HepG2 (cell line): ENCODE data around the gene OSBPL2. TPM values are rescaled to one million over a fixed set of nuclear protein-coding genes. Genes with fewer than 3 reads are reported as not detected.

Experiments used
- AGO2 ChIP-seq: fragments of 200-400 bp; formaldehyde crosslinking; optimal IDR thresholded peaks from 2 replicates; pipeline ENCODE3; 2017; ENCODE audit warnings: mild to moderate bottlenecking, low read depth, low read length, moderate library complexity
- ARNT2 ChIP-seq: sonication (generic); formaldehyde crosslinking; IDR thresholded peaks from 2 replicates; pipeline ENCODE4 v1.8.0; 2022; ENCODE audit warnings: mild to moderate bottlenecking, low read depth, missing genetic modification reagents, moderate library complexity
- BRCA1 ChIP-seq: sonication (generic); formaldehyde crosslinking; IDR thresholded peaks from 2 replicates; pipeline ENCODE4 v1.4.0; 2020; ENCODE audit warnings: missing genetic modification reagents
- CREM ChIP-seq, 2 experiments: sonication (generic) in 1 of 2; formaldehyde crosslinking in 1 of 2; IDR thresholded peaks; 2 replicates each; pipeline versions ENCODE4 v1.4.0 to v1.6.1; 2016 to 2020; ENCODE audit warnings: antibody characterized with exemption in 1 of 2, mild to moderate bottlenecking in 1 of 2, missing genetic modification reagents in 1 of 2
- ESRRA ChIP-seq: sonication (generic); formaldehyde crosslinking; IDR thresholded peaks from 2 replicates; pipeline ENCODE4 v1.5.1; 2020; ENCODE audit warnings: mild to moderate bottlenecking, low read depth, missing genetic modification reagents
- FLYWCH1 ChIP-seq: sonication (generic); formaldehyde crosslinking; IDR thresholded peaks from 2 replicates; pipeline ENCODE4 v1.8.1; 2023; ENCODE audit warnings: mild to moderate bottlenecking, missing genetic modification reagents
- GATAD1 ChIP-seq: IDR thresholded peaks from 2 replicates; pipeline ENCODE4 v1.6.1; 2016; ENCODE audit warnings: missing genetic modification reagents, missing compliant biosample characterization
- HNF4A ChIP-seq: sonication (generic); formaldehyde crosslinking; IDR thresholded peaks from 2 replicates; pipeline ENCODE4 v1.4.0; 2020; ENCODE audit warnings: missing genetic modification reagents
- KDM5A ChIP-seq: fragments of 200-600 bp; sonication (generic); IDR thresholded peaks from 2 replicates; pipeline ENCODE4 v1.7.0; 2018; ENCODE audit warnings: antibody characterized with exemption, mild to moderate bottlenecking, low read length, borderline replicate concordance
- MED1 ChIP-seq: sonication (generic); formaldehyde crosslinking; IDR thresholded peaks from 2 replicates; pipeline ENCODE4 v1.4.0; 2020; ENCODE audit warnings: missing genetic modification reagents
- PITX1 ChIP-seq: sonication (generic); formaldehyde crosslinking; IDR thresholded peaks from 2 replicates; pipeline ENCODE4 v1.5.1; 2020; ENCODE audit warnings: mild to moderate bottlenecking, missing genetic modification reagents
- RXRB ChIP-seq: IDR thresholded peaks from 2 replicates; pipeline ENCODE4 v1.6.1; 2016; ENCODE audit warnings: borderline replicate concordance, missing genetic modification reagents, missing compliant biosample characterization
- SALL2 ChIP-seq: sonication (generic); formaldehyde crosslinking; IDR thresholded peaks from 2 replicates; pipeline ENCODE4 v1.8.1; 2023; ENCODE audit warnings: mild to moderate bottlenecking, missing genetic modification reagents, inconsistent platforms
- SOX13 ChIP-seq, 3 experiments: fragments of 450-650 bp in 1 of 3; sonication (generic) in 1 of 3; formaldehyde crosslinking in 1 of 3; IDR thresholded peaks in 2 of 3; conservative IDR thresholded peaks in 1 of 3; 2 replicates each; pipeline versions ENCODE4 v1.5.0 to v1.6.1; 2016 to 2020; ENCODE audit warnings: antibody characterized with exemption in 1 of 3, mild to moderate bottlenecking in 1 of 3, missing compliant biosample characterization in 1 of 3, missing genetic modification reagents in 1 of 3, moderate library complexity in 1 of 3
- SRSF9 ChIP-seq: fragments of 200-400 bp; formaldehyde crosslinking; IDR thresholded peaks from 2 replicates; pipeline ENCODE4 v1.6.1; 2018; ENCODE audit warnings: borderline replicate concordance, mild to moderate bottlenecking, low read depth, low read length; ENCODE audit not compliant: insufficient read depth, poor library complexity, severe bottlenecking
- SRY ChIP-seq: sonication (generic); formaldehyde crosslinking; IDR thresholded peaks from 2 replicates; pipeline ENCODE4 v1.8.0; 2022; ENCODE audit warnings: mild to moderate bottlenecking, missing genetic modification reagents
- STAT5B ChIP-seq: sonication (generic); formaldehyde crosslinking; IDR thresholded peaks from 2 replicates; pipeline ENCODE4 v1.4.0; 2020; ENCODE audit warnings: missing genetic modification reagents
- ZNF225 ChIP-seq: sonication (generic); formaldehyde crosslinking; IDR thresholded peaks from 2 replicates; pipeline ENCODE4 v1.4.0; 2020; ENCODE audit warnings: mild to moderate bottlenecking, missing genetic modification reagents
- ZNF501 ChIP-seq: sonication (generic); formaldehyde crosslinking; IDR thresholded peaks from 2 replicates; pipeline ENCODE4 v1.5.1; 2020; ENCODE audit warnings: mild to moderate bottlenecking, moderate library complexity, missing genetic modification reagents
- ZNF616 ChIP-seq: sonication (generic); formaldehyde crosslinking; IDR thresholded peaks from 2 replicates; pipeline ENCODE4 v1.5.0; 2020; ENCODE audit warnings: low read depth, mild to moderate bottlenecking, missing genetic modification reagents
- ZNF720 ChIP-seq: sonication (generic); formaldehyde crosslinking; IDR thresholded peaks from 2 replicates; pipeline ENCODE4 v1.4.0; 2020; ENCODE audit warnings: missing genetic modification reagents
- ZNF749 ChIP-seq: sonication (generic); formaldehyde crosslinking; IDR thresholded peaks from 2 replicates; pipeline ENCODE4 v1.8.0; 2022; ENCODE audit warnings: mild to moderate bottlenecking, missing genetic modification reagents, moderate library complexity, borderline replicate concordance
- ZSCAN29 ChIP-seq: sonication (generic); formaldehyde crosslinking; conservative IDR thresholded peaks from 2 replicates; pipeline ENCODE4 v1.4.0; 2020; ENCODE audit warnings: mild to moderate bottlenecking, missing genetic modification reagents
- polyA plus RNA-seq, 8 experiments: library from polyadenylated mRNA; depleted of rRNA in 3 of 8; stranded (reverse) in 7 of 8; unstranded in 1 of 8; fragments of >200 nt; fragmentation: Illumina TruSeq in 4 of 8; extraction: Trizol in 4 of 8; gene quantifications; 2 replicates each; pipeline versions ENCODE4 v1.2.1 to v1.2.3, GENCODE V29; 2011 to 2016; ENCODE audit warnings: low read depth in 4 of 8, missing spikeins in 1 of 8, mixed read lengths in 1 of 8; ENCODE audit not compliant: insufficient read depth in 1 of 8
- total RNA-seq, 5 experiments: library from RNA; depleted of rRNA; stranded (reverse); fragments of >200 nt; fragmentation: Illumina TruSeq; extraction: Trizol; gene quantifications; 2 replicates each; pipeline ENCODE4 v1.2.3, GENCODE V29; 2016; ENCODE audit warnings: low read depth in 1 of 5
- TF ChIP-seq, protein P1 (sequence below): sonication (generic); formaldehyde crosslinking; conservative IDR thresholded peaks from 2 replicates; pipeline ENCODE4 v1.8.0; 2022; ENCODE audit warnings: low read depth, missing genetic modification reagents
- TF ChIP-seq, protein P2 (sequence below): sonication (generic); formaldehyde crosslinking; IDR thresholded peaks from 2 replicates; pipeline ENCODE4 v1.4.0; 2020; ENCODE audit warnings: missing genetic modification reagents, mild to moderate bottlenecking, borderline replicate concordance

The OSBPL2 gene
- total and polyA plus RNA-seq, 2 of the 13 experiments (the other 11 are each of a cell fraction or from before 2014, with no cell fraction given), result 18.5 to 37.4 TPM

DNA sequence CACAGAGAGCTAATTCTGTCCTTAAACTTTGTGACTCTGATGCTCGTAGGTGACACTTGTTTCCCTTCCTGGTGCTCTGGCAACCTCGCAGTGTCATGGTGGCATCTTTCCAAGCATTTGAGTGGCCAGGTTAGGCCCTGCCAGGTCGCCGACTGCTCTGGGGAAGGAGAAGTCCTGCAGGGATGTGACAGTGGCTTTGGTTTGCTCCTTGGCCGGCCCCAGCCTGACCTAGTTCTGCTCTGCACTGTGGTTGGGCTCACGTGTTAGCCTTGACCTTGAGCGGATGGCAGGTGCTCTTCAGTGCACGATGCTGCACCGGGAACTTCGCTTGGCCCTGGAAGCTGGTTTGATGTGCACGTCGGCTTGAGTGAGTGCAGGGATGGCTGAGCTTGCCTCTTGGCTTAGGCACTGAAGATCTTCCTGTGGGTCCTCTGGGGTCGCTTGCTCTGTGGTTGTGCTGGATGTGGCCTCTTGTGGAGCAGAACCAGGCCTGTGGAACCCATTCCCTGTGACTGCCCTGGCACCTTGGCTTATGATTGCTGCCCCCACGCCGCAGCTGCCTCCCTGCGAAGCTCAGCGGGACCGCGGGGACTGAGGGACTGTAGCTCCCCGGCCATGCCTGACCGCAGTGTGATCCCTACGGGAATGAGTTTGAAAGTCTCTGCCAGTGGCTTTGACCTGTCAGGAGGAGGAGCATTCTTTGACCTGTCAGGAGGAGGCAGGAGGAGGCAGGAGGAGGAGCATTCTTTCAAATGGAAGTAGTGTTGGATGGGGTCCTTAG is 8.7 kb downstream of the OSBPL2 start (continued):
- TF ChIP-seq BRCA1 (CRISPR knock-in tag), result no peak
- TF ChIP-seq MED1 (CRISPR knock-in tag), result no peak
- peak; percentile 18; the same call in 1 of the 2 replicates for TF ChIP-seq PITX1 (CRISPR knock-in tag)
- TF ChIP-seq ZNF749 (CRISPR knock-in tag), result no peak
- 0 out of 2 replicates have a peak, but pooled peaks have one; percentile 35 for TF ChIP-seq ZNF616 (CRISPR knock-in tag)
- 0 out of 2 replicates have a peak, but pooled peaks have one; percentile 11 for TF ChIP-seq ZNF720 (CRISPR knock-in tag)
- peak; percentile 21; the same call in 1 of the 2 replicates for TF ChIP-seq ZNF501 (CRISPR knock-in tag)
- no peak for TF ChIP-seq STAT5B (CRISPR knock-in tag)
- no peak for TF ChIP-seq ZSCAN29 (CRISPR knock-in tag)
- TF ChIP-seq AGO2, result peak; percentile 56
- TF ChIP-seq SOX13 (IDR thresholded peaks at IDR 0.05), result no peak
- peak in 1 of 2 experiments; percentile 42; a peak in 1 of 4 replicates for TF ChIP-seq SOX13 (CRISPR knock-in tag; conservative IDR thresholded peaks at IDR 0.05 in 1 of 2, IDR thresholded peaks at IDR 0.05 in 1 of 2)
- TF ChIP-seq SALL2 (CRISPR knock-in tag), result no peak
- TF ChIP-seq, protein P1, sequence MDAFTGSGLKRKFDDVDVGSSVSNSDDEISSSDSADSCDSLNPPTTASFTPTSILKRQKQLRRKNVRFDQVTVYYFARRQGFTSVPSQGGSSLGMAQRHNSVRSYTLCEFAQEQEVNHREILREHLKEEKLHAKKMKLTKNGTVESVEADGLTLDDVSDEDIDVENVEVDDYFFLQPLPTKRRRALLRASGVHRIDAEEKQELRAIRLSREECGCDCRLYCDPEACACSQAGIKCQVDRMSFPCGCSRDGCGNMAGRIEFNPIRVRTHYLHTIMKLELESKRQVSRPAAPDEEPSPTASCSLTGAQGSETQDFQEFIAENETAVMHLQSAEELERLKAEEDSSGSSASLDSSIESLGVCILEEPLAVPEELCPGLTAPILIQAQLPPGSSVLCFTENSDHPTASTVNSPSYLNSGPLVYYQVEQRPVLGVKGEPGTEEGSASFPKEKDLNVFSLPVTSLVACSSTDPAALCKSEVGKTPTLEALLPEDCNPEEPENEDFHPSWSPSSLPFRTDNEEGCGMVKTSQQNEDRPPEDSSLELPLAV, result peak; percentile 62; the same call in 1 of the 2 replicates
- TF ChIP-seq HNF4A (CRISPR knock-in tag), result 0 out of 2 replicates have a peak, but pooled peaks have one; percentile 16
- TF ChIP-seq FLYWCH1 (CRISPR knock-in tag), result no peak
- TF ChIP-seq ZNF225, result no peak
- TF ChIP-seq CREM (IDR thresholded peaks at IDR 0.05), result no peak
- TF ChIP-seq CREM (CRISPR knock-in tag; IDR thresholded peaks at IDR 0.05), result no peak
- TF ChIP-seq ESRRA (CRISPR knock-in tag), result peak; percentile 62; the same call in 1 of the 2 replicates
- TF ChIP-seq RXRB (CRISPR knock-in tag), result peak; percentile 61; the same call in 1 of the 2 replicates
- no peak for TF ChIP-seq SRY (CRISPR knock-in tag)
- TF ChIP-seq, protein P2, sequence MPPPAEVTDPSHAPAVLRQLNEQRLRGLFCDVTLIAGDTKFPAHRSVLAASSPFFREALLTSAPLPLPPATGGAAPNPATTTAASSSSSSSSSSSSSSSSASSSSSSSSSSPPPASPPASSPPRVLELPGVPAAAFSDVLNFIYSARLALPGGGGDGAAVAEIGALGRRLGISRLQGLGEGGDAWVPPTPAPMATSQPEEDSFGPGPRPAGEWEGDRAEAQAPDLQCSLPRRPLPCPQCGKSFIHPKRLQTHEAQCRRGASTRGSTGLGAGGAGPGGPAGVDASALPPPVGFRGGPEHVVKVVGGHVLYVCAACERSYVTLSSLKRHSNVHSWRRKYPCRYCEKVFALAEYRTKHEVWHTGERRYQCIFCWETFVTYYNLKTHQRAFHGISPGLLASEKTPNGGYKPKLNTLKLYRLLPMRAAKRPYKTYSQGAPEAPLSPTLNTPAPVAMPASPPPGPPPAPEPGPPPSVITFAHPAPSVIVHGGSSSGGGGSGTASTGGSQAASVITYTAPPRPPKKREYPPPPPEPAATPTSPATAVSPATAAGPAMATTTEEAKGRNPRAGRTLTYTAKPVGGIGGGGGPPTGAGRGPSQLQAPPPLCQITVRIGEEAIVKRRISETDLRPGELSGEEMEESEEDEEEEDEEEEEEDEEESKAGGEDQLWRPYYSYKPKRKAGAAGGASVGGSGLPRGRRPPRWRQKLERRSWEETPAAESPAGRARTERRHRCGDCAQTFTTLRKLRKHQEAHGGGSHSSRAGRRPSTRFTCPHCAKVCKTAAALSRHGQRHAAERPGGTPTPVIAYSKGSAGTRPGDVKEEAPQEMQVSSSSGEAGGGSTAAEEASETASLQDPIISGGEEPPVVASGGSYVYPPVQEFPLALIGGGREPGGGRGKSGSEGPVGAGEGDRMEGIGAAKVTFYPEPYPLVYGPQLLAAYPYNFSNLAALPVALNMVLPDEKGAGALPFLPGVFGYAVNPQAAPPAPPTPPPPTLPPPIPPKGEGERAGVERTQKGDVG (CRISPR knock-in tag), result peak; percentile 97; the same call in 1 of the 2 replicates
- TF ChIP-seq GATAD1 (CRISPR knock-in tag), result 0 out of 2 replicates have a peak, but pooled peaks have one; percentile 21
- no peak for TF ChIP-seq SRSF9
- TF ChIP-seq ARNT2 (CRISPR knock-in tag), result no peak
- no peak for TF ChIP-seq KDM5A
